Ectodermal cell (in vitro differentiated cells): ENCODE results near the gene CALN1.

Experiments used
- H3K27ac ChIP-seq: 2 replicates; pipeline ENCODE4 v1.7.0; 2013; ENCODE audit warnings: mild to moderate bottlenecking, low read depth, low read length; ENCODE audit not compliant: insufficient read depth, poor library complexity, severe bottlenecking
- H3K27me3 ChIP-seq: 2 replicates; pipeline ENCODE4 v1.7.0; 2013; ENCODE audit warnings: mild to moderate bottlenecking, low read length; ENCODE audit not compliant: insufficient read depth, control insufficient read depth, poor library complexity, severe bottlenecking
- H3K36me3 ChIP-seq: one replicate; pipeline ENCODE4 v1.7.0; 2013; ENCODE audit warnings: low read length; ENCODE audit not compliant: control insufficient read depth, insufficient read depth
- H3K4me1 ChIP-seq: one replicate; pipeline ENCODE4 v1.7.0; 2013; ENCODE audit warnings: low read length; ENCODE audit not compliant: control insufficient read depth, insufficient read depth
- H3K4me3 ChIP-seq: 2 replicates; pipeline ENCODE4 v1.7.0; 2013; ENCODE audit warnings: low read depth, low read length, control low read depth; ENCODE audit not compliant: insufficient read depth
- H3K9me3 ChIP-seq: 2 replicates; pipeline ENCODE4 v1.7.0; 2013; ENCODE audit warnings: mild to moderate bottlenecking, low read length, moderate library complexity; ENCODE audit not compliant: control insufficient read depth
- WGBS, 2 experiments: methylation state at CpG; one replicate each; pipeline ENCODE4 v1.1.7; 2013; ENCODE audit warnings: missing lambda C conversion rate in 2 of 2; 5-methylcytosine and 5-hydroxymethylcytosine counted together

Gene CALN1

GRCh38 chr7:72170475-72170874 is 241.7 kb downstream of the CALN1 start:
- no peak overlapping the region for H3K27ac ChIP-seq
- WGBS, 2 experiments = 90 to 91% methylated on average over 3 of the region's 3 CpGs
- no peaks in the 10 kb centered on the region for H3K27me3 ChIP-seq

GRCh38 chr7:72163271-72163670 is 248.9 kb downstream of the CALN1 start:
- Histone ChIP-seq H3K4me3 (no peak overlapping the region), H3K9me3 (no peaks in the 10 kb centered on the region), H3K4me1 (no peaks in the 10 kb centered on the region), H3K36me3 (no peaks in the 10 kb centered on the region), H3K27ac (no peak overlapping the region), H3K27me3 (no peaks in the 10 kb centered on the region)
- 85 to 92% methylated on average over 1 to 2 of the region's 2 CpGs for WGBS, 2 experiments

More at GRCh38 chr7:72170475-72170874, 241.7 kb downstream of the CALN1 start:
- Histone ChIP-seq H3K9me3 (no peaks in the 10 kb centered on the region), H3K4me3 (no peak overlapping the region), H3K4me1 (no peaks in the 10 kb centered on the region), H3K36me3 (no peaks in the 10 kb centered on the region)

GRCh38 chr7:72161534-72161933 is 250.6 kb downstream of the CALN1 start:
- no peak overlapping the region for H3K4me3 ChIP-seq
- no peaks in the 10 kb centered on the region for H3K27me3 ChIP-seq
- H3K27ac ChIP-seq = no peak overlapping the region
- 47 to 60% methylated on average over 4 to 5 of the region's 6 CpGs for WGBS, 2 experiments
- no peaks in the 10 kb centered on the region for H3K4me1 ChIP-seq
- no peaks in the 10 kb centered on the region for H3K9me3 ChIP-seq
- H3K36me3 ChIP-seq = no peaks in the 10 kb centered on the region

- no peak overlapping the region for H3K27ac ChIP-seq
- H3K27me3 ChIP-seq = no peaks in the 10 kb centered on the region
- no peaks in the 10 kb centered on the region for H3K4me1 ChIP-seq
- H3K4me3 ChIP-seq = no peak overlapping the region
- H3K9me3 ChIP-seq = no peaks in the 10 kb centered on the region
- 88 to 98% methylated on average over 3 to 4 of the region's 4 CpGs for WGBS, 2 experiments
- H3K36me3 ChIP-seq = no peaks in the 10 kb centered on the region
Measured at GRCh38 chr7:72159911-72160310, 252.2 kb downstream of the CALN1 start.

- Histone ChIP-seq H3K4me1 (no peaks in the 10 kb centered on the region), H3K27me3 (no peaks in the 10 kb centered on the region), H3K4me3 (no peak overlapping the region), H3K36me3 (no peaks in the 10 kb centered on the region), H3K9me3 (no peaks in the 10 kb centered on the region), H3K27ac (no peak overlapping the region)
- 94% methylated on average over 3 of the region's 3 CpGs for WGBS, 2 experiments
Measured at GRCh38 chr7:72156671-72157070, 255.5 kb downstream of the CALN1 start.

- WGBS, 2 experiments = 92 to 97% methylated on average over 5 of the region's 5 CpGs
- H3K4me3 ChIP-seq = no peak overlapping the region
- no peaks in the 10 kb centered on the region for H3K9me3 ChIP-seq
- H3K27ac ChIP-seq = no peak overlapping the region
- no peaks in the 10 kb centered on the region for H3K4me1 ChIP-seq
- no peaks in the 10 kb centered on the region for H3K36me3 ChIP-seq
- no peaks in the 10 kb centered on the region for H3K27me3 ChIP-seq
Measured at GRCh38 chr7:72153132-72153512, 259.0 kb downstream of the CALN1 start.

GRCh38 chr7:72152161-72153131 is 259.7 kb downstream of the CALN1 start:
- Histone ChIP-seq H3K9me3 (no peaks in the 10 kb centered on the region), H3K4me1 (no peaks in the 10 kb centered on the region), H3K27ac (no peak overlapping the region), H3K4me3 (no peak overlapping the region), H3K36me3 (no peaks in the 10 kb centered on the region), H3K27me3 (no peaks in the 10 kb centered on the region)
- 80 to 82% methylated on average over 7 of the region's 7 CpGs for WGBS, 2 experiments

- no peaks in the 10 kb centered on the region for H3K4me1 ChIP-seq
- H3K27me3 ChIP-seq = no peaks in the 10 kb centered on the region
- WGBS, 2 experiments = 84 to 90% methylated on average over 2 of the region's 2 CpGs
- H3K9me3 ChIP-seq = peaks cover 3% of the 10 kb centered on the region
- H3K36me3 ChIP-seq = no peaks in the 10 kb centered on the region
- no peak overlapping the region for H3K27ac ChIP-seq
- no peak overlapping the region for H3K4me3 ChIP-seq
Measured at GRCh38 chr7:72140566-72140965, 271.6 kb downstream of the CALN1 start.

DNA sequence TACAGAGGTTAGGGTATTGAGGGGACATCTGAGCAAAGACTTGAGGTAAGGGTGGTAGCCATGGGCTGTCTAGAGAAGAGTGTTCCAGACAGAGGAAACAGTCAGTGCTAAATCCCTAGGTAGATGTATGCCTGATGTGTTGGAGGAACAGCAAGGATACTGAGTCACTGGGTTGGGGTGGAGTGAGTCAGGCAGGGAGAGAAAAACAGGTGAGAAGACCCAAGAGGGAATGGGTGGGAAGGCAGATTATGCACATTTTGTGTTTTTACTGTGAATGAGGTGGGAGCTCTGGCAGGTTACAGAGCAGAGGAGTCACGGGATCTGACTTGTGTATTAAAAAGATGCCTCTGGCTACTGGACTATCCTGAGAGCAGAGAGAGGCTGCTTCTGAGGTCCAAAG is 285.0 kb downstream of the CALN1 start:
- H3K27ac ChIP-seq = no peak overlapping the region
- H3K9me3 ChIP-seq = no peaks in the 10 kb centered on the region
- 88 to 91% methylated on average over 1 of the region's 1 CpG for WGBS, 2 experiments
- no peaks in the 10 kb centered on the region for H3K27me3 ChIP-seq
- H3K4me1 ChIP-seq = no peaks in the 10 kb centered on the region
- no peaks in the 10 kb centered on the region for H3K36me3 ChIP-seq
- no peak overlapping the region for H3K4me3 ChIP-seq

DNA sequence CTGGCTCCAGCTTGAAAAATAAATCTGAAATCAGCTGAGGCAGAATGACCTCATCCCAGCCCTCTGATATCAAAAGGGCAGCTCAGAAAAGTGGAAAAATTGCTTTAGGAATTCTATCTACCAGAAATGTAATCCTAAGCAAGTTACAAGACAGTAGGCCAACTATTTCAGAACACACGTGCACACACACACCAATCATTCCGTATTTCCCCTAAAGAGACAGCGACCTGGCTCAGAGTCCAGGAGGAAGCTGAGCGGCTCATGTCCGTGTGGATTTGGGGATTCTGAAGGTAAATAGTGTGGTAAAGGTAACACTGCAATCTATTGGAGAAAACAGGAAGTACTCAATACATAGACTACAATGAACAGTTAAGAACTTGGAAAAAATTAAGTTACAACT is 288.2 kb downstream of the CALN1 start:
- H3K27ac ChIP-seq = no peak overlapping the region
- 91 to 92% methylated on average over 5 of the region's 5 CpGs for WGBS, 2 experiments
- H3K4me3 ChIP-seq = no peak overlapping the region
- H3K36me3 ChIP-seq = no peaks in the 10 kb centered on the region
- no peaks in the 10 kb centered on the region for H3K9me3 ChIP-seq
- no peaks in the 10 kb centered on the region for H3K27me3 ChIP-seq
- no peaks in the 10 kb centered on the region for H3K4me1 ChIP-seq
